NCI-H2171 (cell line): ENCODE measurements around the gene BRME1.

Experiments
- DNase-seq: peaks from one replicate; lab custom pipeline; 2025; lab: John Stamatoyannopoulos, UW

The BRME1 gene

DNA sequence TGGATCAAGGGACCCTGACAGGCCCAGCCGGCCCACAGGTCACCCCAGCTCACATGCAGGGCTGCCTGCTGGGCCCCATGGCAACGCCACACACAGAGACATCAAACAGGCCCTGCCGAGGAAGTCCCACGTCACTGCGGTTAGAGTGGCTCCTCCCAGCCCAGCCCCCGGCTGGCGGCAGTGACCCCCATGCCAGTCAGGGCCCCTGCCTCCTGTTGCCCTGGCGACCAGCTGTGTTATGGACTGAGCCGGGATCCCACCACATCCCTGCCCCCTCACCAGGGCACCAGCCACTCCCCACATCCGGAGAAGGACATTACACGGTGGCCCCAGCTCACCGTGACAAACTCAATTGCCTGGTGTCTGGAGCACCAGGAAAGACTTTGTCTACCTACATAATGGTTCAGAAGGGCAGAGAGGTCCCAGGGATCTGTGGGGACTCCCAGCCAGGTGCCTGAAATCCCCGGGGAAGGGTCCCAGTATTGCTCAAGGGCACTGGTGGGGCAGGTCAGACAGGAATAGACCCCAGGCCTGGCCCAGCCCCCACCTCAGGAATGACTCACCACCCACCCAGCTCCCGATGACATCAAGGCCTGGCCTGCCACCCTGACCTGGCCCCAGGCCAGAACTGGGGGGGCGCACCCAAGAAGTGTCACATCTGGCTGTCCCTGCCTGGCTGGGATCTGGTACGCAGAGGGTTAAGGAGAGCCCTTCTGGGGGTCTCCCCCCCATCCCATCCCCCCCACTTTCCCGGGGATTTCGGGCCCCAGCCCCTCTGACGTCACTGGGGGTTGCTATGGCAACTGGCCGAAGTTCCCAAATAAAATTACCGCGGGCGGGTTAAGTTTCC, 59.1 kb downstream of the BRME1 start:
- peak; percentile 87 for DNase-seq

- no peak for DNase-seq
Observed at GRCh38 chr19:13844130-13844631, 61.7 kb downstream of the BRME1 start.

DNA sequence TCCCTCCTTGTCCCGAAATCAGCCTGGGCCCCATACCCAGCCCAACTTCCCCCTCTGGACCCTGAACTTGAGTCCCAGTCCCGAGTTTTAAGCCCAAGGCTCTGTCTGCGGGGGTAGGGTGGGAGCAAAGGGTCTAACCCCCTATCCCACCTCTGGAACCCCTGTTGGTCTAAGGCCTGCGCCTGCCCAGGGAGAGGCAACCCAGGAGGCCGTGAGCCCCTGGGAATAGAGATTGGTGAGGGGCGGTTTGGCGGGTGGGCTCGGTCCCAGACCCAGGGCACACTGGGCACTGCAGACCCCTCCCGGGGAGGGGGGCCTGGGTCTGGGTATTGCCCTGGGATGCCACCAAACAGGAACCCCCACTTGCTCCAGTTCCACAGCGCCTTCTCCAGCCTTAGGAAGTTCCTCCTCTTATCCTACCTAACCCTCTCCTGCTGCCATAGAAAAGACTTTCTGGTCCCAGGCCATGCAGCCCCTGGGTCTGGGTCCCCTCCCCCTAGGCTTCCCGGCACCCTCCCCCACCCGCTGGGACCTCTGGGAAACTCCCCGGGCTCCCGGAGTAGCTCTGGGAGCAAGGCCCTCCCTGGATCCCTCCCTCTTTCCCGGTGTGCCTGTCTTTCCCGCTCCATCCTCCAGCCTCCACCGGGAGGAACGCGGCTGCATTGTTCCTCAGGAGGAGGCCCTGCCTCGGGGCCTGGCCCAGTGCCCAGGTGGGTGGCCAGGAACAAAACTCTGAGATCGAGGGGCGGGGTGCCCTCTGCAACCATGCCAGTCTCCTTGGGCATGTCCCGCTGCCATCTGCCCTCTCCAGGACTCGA, 62.6 kb downstream of the BRME1 start:
- no peak for DNase-seq

- DNase-seq, result no peak
Observed at GRCh38 chr19:13842291-13843103, 63.4 kb downstream of the BRME1 start.

DNA sequence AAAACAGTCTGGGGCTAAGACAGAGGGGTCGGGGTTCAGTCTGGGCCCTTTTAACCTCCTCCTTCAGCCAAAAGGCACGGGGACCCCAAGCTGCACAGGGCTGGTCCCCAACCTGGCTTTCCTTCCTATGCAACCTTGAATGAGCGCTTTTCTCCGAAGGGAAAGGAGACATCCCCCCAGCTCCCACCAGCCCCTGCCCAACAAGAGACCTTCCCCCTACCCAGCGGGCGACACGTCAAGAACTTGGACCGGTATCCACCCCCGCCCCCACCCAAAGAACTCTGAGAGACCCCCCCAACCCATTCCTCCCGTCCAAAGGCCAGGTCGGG, 64.0 kb downstream of the BRME1 start:
- no peak for DNase-seq

DNA sequence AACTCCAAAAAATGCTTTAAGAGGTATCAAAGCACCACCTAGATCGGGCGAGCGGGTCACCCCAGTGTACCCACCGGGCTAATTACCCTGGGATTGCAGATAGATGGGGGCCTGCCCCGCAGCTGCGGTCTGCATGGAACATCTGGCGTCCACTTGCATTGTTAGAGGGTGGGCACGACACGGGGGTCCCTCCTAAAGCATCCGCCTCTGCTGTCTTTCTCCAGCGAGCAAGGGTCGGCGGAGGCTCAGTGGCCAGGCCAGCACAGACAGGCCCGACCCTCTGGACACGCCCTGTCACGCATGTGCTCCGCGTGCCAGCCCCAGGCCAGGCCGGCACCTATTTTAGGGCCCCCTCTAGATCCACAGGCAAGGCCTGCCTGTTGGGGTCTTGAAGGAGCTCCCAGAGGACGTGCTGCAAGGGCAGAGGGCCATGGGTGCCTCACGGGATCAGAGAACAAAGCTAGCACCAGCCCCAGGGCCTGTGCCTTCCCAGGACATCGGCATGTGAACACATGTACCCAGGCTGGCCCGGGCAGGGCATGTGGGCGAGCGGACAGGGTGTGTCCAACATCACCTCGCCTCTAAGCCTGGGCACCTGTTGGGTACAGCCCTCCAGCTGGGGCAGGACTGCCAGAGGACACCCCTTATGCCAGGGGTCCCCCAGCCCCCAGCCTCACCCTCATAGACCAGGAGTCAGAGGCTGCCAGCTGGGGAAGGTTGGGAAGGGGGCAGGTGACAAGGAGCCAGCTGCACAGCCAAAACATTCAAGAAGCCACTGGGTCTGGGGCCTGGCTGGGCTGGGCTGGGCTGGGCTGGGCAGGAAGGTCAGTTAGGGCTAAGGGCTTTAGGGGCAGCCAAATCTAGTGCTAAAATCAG, 64.6 kb downstream of the BRME1 start:
- no peak for DNase-seq

DNA sequence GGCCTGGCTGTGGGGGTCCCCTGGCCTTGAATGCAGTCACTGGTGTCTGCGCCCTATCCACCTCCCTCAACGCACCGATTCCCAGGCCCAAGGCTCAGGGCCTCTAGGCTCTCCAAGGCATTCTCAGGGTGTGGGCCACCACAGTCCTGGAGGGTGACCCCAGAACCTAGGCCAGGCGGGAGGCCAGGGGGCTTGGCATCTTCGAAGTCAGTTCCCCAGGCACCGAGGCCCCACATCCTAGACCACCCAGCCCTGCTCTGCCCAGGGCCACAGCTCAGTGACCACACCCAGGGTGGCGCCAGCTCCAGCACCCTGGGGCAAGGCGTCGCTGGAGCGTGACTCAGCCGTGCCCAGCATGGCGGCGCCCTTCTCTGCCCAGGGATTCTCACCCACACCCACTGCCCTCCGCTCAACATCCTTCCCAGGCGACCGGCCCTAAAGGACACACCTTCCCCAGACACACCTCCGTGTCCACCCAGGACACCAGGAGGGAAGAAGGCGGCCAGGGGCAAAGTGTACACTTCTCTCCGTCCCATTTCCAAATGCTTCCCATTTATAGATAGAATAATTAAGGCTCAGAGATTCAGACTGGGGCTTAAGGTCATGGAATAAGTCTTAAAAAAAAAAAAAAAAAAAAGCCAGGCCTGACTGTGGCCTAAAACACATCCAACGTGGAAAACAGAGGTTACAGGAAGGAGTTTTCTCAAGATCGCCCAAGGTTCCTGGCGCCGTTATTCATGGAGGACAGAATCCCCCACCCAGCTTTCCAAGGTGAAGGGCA, 65.4 kb downstream of the BRME1 start:
- no peak for DNase-seq

- DNase-seq, result no peak
Observed at GRCh38 chr19:13839938-13840304, 66.0 kb downstream of the BRME1 start.

GRCh38 chr19:13839130-13839937, 66.6 kb downstream of the BRME1 start:
- DNase-seq, result no peak

- DNase-seq, result no peak
Observed at GRCh38 chr19:13838435-13839129, 67.3 kb downstream of the BRME1 start.

GRCh38 chr19:13835791-13836723, 69.9 kb downstream of the BRME1 start:
- DNase-seq, result no peak

- no peak for DNase-seq
Observed at GRCh38 chr19:13834244-13835069, 71.5 kb downstream of the BRME1 start.

DNA sequence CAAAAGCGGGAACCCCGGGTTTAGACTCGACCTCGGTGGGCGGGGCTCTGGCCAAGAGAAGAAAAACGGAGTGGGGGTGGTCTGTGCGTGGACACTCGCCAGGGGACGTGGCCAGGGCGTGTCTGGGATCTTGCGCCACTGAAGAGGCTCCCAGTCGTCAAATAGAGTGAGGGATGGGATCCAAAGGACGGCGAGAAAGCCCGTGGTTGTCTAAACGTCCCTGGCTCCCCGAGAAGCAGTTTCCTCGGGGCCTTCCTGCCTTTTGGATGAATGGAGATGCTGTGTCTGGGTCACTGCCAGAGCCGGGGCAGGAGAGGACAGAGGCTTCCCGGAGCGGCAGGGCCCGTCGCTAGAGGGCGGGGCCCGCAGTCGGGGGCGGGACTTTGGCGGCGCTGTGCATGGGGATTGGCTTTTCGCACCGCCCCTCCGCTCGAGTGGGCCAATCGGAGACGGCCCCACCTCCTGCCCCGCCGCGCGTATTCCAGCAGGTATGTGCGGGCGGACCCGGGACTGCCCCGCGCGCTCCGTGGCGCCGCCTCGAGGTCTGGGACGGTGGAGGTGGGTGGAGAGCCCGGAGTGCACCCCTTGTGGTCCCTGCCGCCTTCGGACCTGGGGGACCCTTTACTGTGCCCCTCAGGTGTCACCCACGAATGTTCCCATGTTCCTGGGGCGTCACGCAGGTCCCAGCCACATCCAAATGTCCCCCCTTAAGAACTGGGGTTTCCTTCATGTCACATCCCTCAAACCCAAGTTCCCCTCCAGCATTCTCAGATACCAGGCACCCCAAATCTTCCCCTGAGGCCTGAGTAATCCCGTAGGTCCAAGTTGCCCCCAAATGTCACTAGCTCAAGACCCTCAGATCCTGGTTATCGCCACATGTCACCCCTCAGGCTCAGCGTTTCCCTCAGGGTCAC, 72.3 kb downstream of the BRME1 start:
- peak; percentile 87 for DNase-seq
